ENCODE measurements around the gene GRM1.
"Not testable (repeated sequence)": the region's sequence is repeated elsewhere in the genome, so short reads cannot be mapped to it uniquely, and the experiment has no call there.

GRM1 gene

DNA sequence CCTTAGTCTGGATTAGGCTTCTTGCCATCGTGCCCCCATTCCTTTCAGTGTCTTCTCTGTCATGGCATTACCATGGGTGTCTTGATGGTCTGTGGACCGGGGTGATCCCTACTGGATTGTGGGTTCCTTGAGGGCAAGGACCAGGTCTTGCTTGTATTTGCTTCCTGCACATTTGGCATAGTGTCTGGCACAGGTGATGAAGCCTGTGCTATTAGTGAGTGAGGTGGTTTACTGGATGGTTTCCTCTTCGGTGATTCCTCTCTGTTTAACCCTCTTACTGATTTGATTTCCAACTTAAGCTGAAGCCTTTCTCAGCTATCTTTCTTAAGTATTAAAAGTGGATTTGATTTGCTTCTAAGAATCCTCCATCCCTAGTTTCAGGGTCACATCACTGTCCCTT is 162.3 kb downstream of the GRM1 start:
- no peak for DNase-seq (ENCODE audit: low read depth in 3 of 3, low spot score in 1 of 3)

DNA sequence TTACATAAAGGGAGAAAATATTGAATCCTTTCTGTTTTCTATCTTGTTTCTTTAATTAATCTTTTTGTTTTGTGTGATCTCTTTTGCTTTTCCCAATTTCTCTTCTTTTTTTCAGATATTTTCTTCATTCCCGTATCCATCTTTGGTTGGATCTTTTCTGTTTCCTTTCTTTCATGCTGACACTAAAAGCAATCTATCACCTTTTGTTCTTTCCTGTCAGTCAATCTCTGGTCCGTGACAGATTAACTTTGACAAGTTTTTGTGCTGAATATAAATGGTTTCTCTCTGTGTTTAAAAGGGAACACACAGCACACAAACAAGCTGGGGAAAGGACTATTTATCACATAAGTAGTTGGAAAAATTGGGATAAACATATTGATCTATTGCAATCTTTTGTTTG is 162.8 kb downstream of the GRM1 start:
- DNase-seq (ENCODE audit: low read depth in 3 of 3, low spot score in 1 of 3): no peak

DNA sequence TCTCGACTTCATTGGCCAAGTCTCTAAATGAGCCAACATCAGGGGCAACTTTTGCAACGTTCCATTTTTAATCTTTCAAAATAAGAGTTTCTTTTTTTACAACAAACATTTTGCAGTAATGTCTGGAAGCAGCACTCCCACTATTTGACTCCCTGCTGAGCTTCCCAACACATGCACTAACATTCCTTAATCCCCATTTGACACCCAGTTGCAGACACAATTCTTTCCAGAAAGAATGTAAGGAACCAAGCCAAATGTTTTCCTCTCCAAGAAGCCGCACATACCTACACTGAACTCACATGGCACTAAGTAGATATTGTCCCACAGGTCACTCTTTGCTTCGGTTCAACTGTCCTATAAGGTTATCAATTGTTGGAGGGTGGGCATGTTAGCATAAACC is 165.6 kb downstream of the GRM1 start:
- DNase-seq (ENCODE audit: low read depth in 3 of 3, low spot score in 1 of 3): no peak

DNA sequence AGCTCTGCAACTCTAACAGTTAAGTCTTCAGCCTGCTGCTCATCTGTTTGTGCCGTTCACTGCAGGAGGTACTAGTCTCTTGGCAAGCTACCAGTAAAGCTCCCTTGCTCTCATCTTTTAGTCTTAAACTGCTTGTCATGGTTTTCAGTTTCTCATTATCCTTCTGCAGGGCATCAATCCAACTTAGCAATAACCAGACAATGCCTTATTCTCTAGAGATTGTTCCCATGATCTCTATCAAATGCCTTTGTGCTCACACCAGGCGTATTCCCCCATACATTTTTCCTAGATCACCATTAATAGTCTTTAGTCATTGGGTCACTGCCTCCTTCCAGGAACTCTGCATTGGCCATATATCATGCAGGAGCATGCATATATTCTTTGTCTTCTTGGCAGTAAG is 171.3 kb downstream of the GRM1 start:
- no peak for DNase-seq (ENCODE audit: low read depth in 3 of 3, low spot score in 1 of 3)

DNA sequence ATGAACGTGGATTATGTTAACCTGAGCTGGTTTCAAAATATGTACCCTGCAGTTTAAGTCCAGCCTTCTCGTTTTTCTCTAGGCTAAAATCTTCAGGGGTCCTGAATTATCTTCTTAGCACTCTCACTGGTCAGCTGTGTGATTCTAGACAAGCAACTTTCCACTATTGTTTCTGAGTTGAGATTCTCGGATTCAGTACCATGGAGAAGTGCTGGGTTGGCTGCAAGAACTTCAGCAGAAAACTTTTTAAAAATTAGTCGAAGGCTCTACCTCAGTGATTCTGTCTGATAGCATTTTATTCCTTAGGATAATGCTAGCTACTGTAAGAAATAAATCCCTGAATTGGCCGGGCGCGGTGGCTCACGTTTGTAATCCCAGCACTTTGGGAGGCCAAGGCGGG is 173.7 kb downstream of the GRM1 start:
- no peak for DNase-seq (ENCODE audit: low read depth in 3 of 3, low spot score in 1 of 3)

DNA sequence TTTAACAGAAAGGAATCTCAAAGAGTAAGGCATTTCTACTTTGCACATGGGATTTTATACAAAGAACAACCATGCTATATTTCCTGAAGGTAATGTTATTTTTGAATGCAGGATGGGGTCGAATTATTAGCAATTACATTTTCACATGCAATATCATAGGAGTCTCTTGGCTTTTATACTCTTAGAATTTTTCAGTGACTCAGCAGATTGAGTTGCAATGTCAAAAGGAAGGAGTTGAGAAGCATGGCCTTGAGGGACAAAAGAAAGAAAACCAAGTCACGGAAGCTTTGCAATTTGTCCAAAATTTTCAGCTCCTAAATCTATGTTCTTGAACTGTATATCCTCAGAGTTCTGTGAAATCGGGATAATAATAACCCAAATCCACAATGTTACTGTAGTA is 181.1 kb downstream of the GRM1 start:
- DNase-seq (ENCODE audit: low read depth in 3 of 3, low spot score in 1 of 3): no peak

DNA sequence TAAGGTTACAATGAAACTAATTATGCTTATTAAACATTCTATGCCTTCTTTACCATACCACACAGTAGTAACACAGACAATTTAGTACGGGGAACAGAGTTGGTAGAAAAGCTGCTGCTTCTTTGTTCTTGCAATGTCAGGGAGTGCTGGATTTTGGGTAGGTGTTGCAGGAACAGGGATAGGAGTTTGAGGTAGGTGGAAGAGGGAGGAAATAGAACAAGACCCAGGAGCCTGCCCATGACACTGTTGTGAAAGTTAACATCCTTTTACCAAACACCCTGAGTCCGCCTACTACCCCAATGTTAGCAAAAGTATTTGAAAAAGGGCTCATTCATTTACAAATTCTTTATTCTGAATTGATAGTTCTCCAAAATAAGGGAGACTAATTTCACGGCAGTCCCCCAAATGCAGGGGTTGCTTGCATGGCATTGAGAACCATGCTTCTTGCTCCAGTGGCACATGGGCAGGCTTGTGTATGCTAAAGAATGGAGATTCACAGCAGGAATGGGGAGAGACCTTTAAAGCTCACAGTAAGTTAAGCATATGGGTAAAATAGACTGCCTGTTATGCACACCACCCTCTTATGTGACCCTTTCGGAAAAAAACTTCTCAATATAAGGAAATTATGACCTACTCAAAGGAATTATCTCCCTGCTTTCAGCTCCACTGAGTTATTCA is 181.7 kb downstream of the GRM1 start:
- no peak for DNase-seq (ENCODE audit: low read depth in 3 of 3, low spot score in 1 of 3)

DNA sequence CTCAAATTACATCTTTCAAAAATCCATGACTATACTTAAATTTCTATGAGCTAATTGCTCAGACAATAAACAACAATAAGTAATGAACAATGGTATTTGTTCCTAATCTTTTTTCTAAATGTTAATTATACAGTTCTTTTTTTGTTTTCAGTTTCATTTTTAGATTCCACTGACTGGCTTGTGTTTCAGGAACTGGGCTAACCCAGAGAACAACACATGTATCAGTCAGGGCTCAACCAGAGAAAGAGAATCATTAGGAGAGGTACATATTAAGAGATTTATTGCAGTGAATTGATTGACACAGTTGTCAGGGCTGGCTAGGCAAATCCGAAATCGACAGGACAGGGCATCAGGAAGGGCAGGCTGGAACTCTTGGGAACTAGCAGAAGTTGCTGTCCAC is 182.8 kb downstream of the GRM1 start:
- DNase-seq (ENCODE audit: low read depth in 3 of 3, low spot score in 1 of 3): no peak

DNA sequence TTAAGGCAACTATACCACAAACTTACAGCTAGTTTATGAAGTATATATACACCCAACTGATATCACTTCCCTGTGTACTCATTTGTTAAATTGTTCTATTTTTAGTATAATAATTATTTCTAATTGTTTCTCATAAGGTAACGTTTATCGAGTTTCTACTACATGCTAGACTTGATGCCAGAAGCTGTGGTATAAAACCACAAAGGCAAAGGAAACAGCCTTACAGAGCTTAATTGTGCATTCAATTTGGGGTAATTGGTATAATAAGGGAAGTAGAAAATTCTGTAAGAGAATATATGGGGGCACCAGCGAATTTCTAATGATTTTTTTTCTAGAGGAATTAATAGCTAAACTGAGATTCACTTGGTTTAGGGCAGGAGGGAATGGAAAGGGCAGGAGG is 183.9 kb downstream of the GRM1 start:
- no peak for DNase-seq (ENCODE audit: low read depth in 3 of 3, low spot score in 1 of 3)

DNA sequence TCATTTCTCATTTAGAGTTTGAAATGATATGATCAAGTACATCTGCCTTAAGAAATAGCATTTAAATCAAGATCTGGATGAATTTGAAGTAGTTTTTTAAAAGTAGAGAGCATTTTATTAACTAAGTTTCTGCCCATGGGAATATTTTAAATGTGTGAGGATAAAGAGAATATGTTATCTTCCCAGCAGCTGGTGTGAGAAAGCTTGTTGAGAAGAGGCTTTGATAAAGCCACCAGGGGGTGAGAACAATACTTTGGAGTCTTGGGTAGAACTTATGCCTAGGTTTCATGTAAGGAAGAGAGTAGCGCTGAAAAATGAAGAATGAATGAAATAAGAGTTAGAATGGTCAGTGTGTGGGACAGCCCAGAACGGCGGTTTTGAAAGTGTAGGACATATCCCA is 190.2 kb downstream of the GRM1 start:
- no peak for DNase-seq (ENCODE audit: low read depth in 3 of 3, low spot score in 1 of 3)

DNA sequence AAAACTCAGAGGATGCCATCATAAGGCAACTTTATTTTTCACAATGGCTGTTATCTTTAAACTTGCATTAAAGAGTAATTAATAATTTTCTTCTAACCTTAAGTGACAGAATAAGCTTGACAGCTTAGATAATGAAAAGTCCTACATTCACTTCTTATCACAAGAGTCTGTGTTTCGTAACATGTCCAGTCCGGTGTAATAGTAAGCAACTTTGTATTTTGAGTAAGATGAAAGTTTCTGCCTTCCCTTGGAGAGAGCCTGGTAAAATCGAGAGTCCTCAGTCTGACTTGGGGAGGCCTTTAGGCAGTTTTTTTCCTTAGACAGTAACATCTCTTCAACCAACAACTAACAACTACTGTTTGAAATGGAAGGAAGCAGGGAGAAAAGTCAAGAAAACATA is 195.6 kb downstream of the GRM1 start:
- DNase-seq (ENCODE audit: low read depth in 3 of 3, low spot score in 1 of 3): no peak

DNA sequence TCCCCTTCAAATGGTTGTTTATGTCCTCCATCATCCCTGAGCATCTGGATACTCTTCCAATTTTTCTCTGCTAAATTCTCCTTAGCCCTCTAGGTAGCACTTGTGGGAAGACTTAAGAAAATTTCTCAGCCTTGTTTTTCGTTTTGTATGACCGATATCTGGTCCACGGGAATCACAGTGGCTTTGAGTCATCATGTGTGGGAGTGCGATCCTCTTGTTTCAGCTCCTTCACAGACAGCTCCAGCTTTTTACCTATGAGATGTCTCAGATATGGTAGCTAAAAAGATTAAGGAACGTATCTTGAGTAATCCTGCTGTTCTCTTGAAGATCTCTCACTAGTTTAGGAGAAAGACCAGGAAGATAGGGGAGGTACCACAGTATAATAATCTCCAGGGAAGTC is 196.1 kb downstream of the GRM1 start:
- DNase-seq (ENCODE audit: low read depth in 3 of 3, low spot score in 1 of 3): no peak

DNA sequence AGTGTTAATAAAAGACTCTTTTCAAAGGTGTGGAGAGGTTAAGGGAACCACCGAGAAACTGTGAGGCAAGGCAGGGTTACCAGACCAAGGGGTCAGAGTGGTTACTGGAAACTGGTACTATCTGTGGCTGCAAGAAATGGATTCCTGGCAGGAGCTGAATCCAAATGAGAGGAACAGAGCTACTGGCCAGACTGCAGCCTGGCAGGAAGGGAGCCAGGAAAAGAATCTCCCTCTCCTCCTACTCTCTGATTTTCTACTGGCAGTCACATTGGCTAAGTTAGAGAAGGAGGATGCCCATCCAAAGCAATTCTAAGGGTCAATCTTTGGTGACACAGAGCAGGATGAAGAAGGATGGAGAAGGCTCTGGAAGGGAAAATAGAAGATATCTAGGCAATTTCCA is 211.5 kb downstream of the GRM1 start:
- no peak for DNase-seq (ENCODE audit: low read depth in 3 of 3, low spot score in 1 of 3)

DNA sequence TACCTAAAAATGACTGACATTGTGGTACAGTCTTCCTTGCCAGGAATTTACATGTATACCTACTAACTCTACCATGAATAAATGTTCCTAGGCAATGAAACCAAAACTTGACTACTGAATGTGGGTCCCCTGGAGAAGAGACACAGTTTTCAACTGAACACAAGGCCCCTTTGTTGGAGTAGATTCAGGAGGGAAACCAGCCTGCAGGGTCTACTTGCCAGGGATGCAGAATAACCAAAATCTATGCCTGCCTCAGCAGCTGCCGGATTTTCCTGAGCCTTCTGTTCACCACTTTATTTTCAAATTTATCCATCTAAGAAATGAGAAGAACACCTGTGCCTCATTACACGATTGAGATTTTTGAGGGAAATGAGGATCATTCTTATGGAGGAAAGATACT is 211.9 kb downstream of the GRM1 start:
- no peak for DNase-seq (ENCODE audit: low read depth in 3 of 3, low spot score in 1 of 3)

DNA sequence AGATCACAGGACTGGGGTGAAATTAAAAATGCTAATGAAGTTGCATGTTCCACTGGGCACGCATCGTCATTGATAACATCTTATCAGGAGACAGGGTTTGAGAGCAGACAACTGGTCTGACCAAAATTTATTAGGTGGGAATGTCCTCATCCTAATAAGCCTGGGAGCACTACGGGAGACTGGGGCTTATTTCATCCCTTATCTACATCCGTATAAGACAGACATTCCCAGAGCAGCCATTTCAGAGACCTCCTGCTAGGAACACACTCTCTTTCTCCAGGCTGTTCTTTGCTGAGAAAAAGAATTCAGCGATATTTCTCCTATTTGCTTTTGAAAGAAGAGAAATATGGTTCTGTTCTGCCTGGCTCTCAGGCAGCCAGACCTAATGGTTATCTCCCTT is 214.8 kb downstream of the GRM1 start:
- not testable (repeated sequence) for DNase-seq (ENCODE audit: low read depth in 3 of 3, low spot score in 1 of 3)

DNA sequence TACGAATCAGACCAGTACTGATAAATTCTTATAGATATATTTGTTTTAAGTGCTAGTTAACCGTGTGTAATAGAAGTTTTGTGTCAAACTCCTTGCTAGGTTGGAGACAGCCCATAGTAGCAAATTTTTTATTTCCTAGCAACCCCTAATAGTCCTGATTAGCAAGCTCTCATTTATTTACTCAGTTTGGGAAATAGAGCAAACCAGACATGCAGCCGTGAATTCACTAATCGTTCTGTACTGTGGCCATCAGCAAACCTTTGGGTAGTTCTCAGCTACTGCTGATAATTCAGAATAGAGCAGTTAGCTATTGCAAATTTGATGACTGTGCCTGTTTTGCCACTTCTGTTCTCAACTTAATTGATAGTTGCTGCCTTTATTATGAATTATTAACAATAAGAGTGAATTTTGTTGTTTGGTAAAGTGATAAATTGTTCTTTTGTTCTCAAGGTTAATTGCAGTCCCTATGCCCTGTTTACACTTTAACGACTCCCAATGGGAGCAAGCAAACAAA is 215.8 kb downstream of the GRM1 start:
- no peak for DNase-seq (ENCODE audit: low read depth in 3 of 3, low spot score in 1 of 3)

DNA sequence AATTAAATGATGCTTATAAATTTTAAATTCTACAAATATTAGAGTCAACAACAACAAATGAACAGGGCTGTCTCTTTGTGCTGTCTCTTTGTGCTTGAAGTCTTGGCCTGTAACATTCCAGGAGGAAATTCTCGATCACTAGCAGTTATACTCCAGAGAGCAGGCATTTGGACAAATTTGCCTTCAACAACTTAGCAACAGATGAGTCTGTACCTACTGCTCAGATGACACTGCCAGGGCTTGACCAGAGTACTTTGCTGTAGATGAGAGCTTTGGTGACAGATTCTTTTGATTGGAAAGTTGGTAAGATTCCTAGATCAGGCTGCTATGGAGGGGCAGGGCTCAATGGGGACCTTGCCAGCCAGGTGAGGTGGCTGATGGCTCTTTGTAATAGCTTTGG is 217.2 kb downstream of the GRM1 start:
- DNase-seq (ENCODE audit: low read depth in 3 of 3, low spot score in 1 of 3): no peak

DNA sequence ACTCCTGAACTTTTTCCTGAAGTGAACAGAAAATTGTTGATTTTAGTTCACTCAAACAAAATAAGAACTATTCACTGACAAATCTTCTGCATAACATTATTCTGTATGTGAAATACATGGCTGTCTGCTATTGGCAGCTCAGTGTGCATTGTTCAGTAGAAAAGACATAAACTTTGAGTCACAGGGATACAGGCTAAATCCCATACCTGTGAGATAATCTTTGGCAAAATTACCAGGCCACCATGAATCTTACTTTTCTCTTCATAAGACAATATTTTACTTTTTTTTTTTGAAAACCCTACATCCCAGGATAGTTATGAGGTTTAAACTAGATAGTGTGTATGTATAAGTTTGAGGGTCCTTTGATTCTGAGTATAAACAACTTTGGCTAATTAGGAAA is 224.8 kb downstream of the GRM1 start:
- DNase-seq (ENCODE audit: low read depth in 3 of 3, low spot score in 1 of 3): no peak

DNA sequence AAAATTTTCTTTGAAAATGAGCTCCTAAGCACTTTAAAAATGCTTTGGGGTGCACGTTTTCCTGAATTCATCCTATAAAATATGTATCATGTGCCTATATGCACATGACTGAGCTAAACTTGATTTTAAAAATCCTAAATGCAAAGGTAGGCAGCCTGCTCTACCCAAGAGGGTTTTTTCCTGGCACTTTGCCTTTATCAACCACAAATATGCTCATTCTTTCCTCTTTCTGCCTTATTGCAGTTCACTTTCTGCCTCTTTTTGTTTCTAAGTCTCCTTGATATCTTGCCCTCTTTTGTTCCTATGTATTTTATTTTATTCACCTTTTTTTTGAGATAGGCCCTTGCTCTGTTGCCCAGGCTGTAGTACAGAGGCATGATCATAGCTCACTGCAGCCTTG is 229.3 kb downstream of the GRM1 start:
- DNase-seq (ENCODE audit: low read depth in 3 of 3, low spot score in 1 of 3): no peak

DNA sequence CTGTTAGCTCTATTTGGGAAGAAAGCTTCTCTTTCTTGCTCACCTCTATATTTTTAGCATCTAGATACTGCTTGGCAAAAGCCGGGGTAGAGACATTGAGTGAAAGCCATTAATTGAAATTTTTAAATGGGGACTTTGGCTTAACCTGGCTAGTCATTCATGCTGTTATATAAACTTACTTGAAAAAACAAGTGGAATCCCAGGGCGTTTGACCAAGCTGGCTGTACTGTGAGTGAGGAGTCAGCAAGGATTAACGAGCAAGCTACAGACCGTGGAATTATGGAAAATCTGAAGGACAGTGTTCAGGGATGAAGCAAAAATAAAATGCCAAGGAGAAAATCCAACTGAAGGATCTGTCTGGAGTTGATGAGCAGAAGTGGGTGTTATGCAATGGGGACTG is 232.0 kb downstream of the GRM1 start:
- no peak for DNase-seq (ENCODE audit: low read depth in 3 of 3, low spot score in 1 of 3)

DNA sequence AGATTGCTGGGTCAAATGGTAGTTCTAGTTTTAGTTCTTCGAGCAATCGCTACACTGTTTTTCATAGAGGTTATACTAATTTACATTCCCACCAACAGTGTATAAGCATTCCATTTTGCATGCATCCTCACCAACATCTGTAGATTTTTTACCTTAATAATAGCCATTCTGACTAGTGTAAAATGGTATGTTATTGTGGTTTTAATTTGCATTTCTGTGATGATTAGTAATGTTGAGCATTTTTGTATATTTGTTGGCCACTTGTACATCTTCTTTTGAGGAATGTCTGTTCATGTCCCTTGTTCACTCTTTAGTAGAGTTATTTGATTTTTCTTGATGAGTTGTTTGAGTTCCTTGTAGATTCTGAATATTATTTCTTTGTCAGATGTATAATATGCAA is 236.2 kb downstream of the GRM1 start:
- DNase-seq (ENCODE audit: low read depth in 3 of 3, low spot score in 1 of 3): no peak

DNA sequence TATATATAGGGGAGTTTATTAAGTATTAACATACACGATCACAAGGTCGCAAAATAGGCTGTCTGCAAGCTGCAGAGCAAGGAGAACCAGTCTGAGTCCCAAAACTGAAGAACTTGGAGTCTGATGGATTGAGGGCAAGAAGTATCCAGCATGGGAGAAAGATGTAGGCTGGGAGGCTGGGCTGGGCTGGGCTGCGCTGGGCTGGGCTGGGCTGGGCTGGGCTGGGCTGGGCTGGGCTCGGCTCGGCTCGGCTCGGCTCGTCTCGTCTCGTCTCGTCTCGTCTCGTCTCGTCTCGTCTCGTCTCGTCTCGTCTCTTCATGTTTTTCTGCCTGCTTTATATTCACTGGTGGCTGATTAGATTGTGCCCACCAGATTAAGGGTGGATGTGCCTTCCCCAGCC is 238.6 kb downstream of the GRM1 start:
- no peak for DNase-seq (ENCODE audit: low read depth in 3 of 3, low spot score in 1 of 3)

DNA sequence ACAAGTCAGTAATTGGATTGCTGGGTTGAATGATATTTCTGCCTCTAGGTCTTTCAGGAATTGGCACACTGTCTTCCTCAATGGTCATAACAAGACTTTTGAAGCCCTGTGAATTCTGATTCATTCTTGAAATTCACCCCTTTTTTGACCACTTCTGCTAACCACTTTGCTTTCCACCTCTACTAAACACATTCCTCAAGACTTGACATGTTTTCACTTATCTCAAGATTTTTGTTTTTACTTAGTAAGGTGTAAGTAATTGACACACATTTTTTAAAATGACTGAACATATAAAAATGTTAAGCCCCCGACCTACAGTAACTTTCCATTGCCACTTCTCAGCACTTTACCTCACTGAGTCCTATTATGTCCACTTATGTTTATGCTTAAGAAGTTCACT is 239.1 kb downstream of the GRM1 start:
- no peak for DNase-seq (ENCODE audit: low read depth in 3 of 3, low spot score in 1 of 3)

DNA sequence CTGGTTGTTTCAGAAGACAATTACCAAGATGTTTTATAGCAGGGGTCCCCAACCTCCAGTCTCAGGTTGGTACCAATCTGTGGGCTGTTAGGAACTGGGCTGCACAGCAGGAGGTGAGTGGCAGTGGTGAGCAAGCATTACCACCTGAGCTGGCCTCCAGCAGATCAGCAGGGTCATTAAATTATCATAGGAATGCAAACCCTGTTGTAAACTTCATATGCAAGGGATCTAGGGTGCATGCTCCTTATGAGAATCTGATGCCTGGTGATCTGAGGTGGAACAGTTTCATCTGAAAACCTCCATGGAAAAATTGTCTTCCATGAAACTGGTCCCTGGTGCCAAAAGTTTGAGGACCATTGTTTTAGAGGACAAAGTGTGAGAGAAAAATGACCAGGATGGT is 240.6 kb downstream of the GRM1 start:
- no peak for DNase-seq (ENCODE audit: low read depth in 3 of 3, low spot score in 1 of 3)

All from stimulated activated CD4-positive, alpha-beta T cell treated with anti-CD3 and anti-CD28 coated beads, TNF-alpha, amount 100 ng/mL, for 1 hour (primary cell).